Measurements from ENCODE around the gene ENOX1.

DNA sequence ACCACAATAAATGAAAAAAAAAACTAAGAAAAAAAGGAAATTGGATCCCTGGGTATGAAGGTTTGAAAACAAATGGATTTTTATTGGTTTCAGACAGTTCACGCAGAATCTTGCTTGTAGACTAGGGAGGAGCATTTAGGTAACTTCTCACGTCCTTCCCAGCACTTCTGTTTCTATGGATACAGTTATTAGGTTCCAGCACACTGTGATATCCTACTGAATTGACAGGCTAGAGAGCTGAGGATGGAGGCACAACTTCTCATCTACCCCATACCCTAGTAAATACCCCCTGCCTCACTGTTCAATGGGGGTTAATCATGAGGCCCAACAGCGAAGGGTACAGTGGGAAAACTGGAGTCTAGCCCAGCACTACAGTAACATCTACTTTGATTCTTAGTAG is 304.1 kb downstream of the ENOX1 start:
- TF ChIP-seq CTCF (IDR thresholded peaks at IDR 0.05) = no peak
- no peak for TF ChIP-seq POLR2A (IDR thresholded peaks at IDR 0.05)
